ENCODE results near the gene TNPO3. TPM values are rescaled to one million over a fixed set of nuclear protein-coding genes. Genes with fewer than 3 reads are reported as not detected.

The TNPO3 gene
- total and polyA plus RNA-seq, 10 of the 15 experiments (the other 5 are each of a cell fraction or from before 2014, with no cell fraction given) = 17.6 to 91.8 (median 65.9) TPM

DNA sequence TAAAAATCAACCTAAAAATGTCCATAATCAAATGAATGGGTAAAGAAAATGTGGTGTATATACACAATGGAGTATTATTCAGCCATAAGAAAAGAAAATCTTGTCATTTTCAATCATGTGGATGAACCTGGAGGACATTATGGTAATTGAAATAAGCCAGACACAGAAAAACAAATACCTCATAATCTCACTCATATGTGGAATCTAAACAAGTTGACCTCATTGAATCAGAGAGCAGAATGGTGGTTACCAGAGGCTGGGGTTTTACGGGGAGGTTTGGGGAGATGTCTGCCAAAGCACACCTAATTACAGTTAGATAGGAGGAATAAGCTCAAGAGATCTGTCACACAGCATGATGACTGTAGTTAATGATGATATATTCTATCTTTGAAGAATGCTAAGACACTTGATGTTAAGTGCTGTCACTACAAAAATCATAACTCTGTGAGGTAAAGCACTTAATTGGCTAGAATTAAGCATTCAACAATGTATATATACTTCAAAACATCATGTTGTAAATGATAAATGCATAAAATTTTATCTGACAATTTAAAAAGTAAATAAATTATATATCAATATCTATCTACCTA is 39.1 kb upstream of the TNPO3 start (continued):
- TF ChIP-seq FOXM1 (IDR thresholded peaks at IDR 0.05; ENCODE audit: low read depth, low read length) (peak; percentile 29; the same call in 1 of the 2 replicates), KAT2A (conservative IDR thresholded peaks at IDR 0.05; ENCODE audit: control insufficient read depth, low read depth, low read length) (no peak), RUNX3 (IDR thresholded peaks at IDR 0.05; ENCODE audit: low read length) (peak; percentile 84), CREB1 (IDR thresholded peaks at IDR 0.05; ENCODE audit: low read depth) (peak; percentile 53; the same call in 1 of the 2 replicates), NFIC (IDR thresholded peaks at IDR 0.05; ENCODE audit: low read depth, low read length) (peak; percentile 60; the same call in 1 of the 2 replicates), BCL11A (IDR thresholded peaks at IDR 0.05; ENCODE audit: low read depth, low read length) (0 out of 2 replicates have a peak, but pooled peaks have one; percentile 38), NR2C1 (IDR thresholded peaks at IDR 0.05) (no peak)
- TF ChIP-seq, protein P1, sequence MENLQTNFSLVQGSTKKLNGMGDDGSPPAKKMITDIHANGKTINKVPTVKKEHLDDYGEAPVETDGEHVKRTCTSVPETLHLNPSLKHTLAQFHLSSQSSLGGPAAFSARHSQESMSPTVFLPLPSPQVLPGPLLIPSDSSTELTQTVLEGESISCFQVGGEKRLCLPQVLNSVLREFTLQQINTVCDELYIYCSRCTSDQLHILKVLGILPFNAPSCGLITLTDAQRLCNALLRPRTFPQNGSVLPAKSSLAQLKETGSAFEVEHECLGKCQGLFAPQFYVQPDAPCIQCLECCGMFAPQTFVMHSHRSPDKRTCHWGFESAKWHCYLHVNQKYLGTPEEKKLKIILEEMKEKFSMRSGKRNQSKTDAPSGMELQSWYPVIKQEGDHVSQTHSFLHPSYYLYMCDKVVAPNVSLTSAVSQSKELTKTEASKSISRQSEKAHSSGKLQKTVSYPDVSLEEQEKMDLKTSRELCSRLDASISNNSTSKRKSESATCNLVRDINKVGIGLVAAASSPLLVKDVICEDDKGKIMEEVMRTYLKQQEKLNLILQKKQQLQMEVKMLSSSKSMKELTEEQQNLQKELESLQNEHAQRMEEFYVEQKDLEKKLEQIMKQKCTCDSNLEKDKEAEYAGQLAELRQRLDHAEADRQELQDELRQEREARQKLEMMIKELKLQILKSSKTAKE (IDR thresholded peaks at IDR 0.05; ENCODE audit: low read depth, poor library complexity, severe bottlenecking) = peak; percentile 63
- TF ChIP-seq, protein P2, sequence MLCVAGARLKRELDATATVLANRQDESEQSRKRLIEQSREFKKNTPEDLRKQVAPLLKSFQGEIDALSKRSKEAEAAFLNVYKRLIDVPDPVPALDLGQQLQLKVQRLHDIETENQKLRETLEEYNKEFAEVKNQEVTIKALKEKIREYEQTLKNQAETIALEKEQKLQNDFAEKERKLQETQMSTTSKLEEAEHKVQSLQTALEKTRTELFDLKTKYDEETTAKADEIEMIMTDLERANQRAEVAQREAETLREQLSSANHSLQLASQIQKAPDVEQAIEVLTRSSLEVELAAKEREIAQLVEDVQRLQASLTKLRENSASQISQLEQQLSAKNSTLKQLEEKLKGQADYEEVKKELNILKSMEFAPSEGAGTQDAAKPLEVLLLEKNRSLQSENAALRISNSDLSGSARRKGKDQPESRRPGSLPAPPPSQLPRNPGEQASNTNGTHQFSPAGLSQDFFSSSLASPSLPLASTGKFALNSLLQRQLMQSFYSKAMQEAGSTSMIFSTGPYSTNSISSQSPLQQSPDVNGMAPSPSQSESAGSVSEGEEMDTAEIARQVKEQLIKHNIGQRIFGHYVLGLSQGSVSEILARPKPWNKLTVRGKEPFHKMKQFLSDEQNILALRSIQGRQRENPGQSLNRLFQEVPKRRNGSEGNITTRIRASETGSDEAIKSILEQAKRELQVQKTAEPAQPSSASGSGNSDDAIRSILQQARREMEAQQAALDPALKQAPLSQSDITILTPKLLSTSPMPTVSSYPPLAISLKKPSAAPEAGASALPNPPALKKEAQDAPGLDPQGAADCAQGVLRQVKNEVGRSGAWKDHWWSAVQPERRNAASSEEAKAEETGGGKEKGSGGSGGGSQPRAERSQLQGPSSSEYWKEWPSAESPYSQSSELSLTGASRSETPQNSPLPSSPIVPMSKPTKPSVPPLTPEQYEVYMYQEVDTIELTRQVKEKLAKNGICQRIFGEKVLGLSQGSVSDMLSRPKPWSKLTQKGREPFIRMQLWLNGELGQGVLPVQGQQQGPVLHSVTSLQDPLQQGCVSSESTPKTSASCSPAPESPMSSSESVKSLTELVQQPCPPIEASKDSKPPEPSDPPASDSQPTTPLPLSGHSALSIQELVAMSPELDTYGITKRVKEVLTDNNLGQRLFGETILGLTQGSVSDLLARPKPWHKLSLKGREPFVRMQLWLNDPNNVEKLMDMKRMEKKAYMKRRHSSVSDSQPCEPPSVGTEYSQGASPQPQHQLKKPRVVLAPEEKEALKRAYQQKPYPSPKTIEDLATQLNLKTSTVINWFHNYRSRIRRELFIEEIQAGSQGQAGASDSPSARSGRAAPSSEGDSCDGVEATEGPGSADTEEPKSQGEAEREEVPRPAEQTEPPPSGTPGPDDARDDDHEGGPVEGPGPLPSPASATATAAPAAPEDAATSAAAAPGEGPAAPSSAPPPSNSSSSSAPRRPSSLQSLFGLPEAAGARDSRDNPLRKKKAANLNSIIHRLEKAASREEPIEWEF (IDR thresholded peaks at IDR 0.05; ENCODE audit: insufficient replicate concordance, low read depth, low read length) = no peak
- TF ChIP-seq, protein P3, sequence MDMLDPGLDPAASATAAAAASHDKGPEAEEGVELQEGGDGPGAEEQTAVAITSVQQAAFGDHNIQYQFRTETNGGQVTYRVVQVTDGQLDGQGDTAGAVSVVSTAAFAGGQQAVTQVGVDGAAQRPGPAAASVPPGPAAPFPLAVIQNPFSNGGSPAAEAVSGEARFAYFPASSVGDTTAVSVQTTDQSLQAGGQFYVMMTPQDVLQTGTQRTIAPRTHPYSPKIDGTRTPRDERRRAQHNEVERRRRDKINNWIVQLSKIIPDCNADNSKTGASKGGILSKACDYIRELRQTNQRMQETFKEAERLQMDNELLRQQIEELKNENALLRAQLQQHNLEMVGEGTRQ (IDR thresholded peaks at IDR 0.05; ENCODE audit: borderline replicate concordance, low read depth, low read length) = no peak
